IMR-90 (cell line): ENCODE results near the gene CST5. TPM values are rescaled to one million over a fixed set of nuclear protein-coding genes. Genes with fewer than 3 reads are reported as not detected.

Source experiments
- ATAC-seq: fragments of 200-7000 bp; cut with Tn5 transposase; 2 replicates; pipeline ENCODE4 v1.9.1; 2020; ENCODE audit warnings: low read depth, mild to moderate bottlenecking, moderate library complexity
- BruUV-seq: library from RNA; stranded (reverse); fragments of 400-500 nt; replicated peaks from 2 replicates; lab custom pipeline; 2021; lab: Mats Ljungman, UMichigan
- CTCF ChIA-PET: fragments of 300-600 bp; formaldehyde crosslinking; extraction: SDS; loops from one replicate; lab custom pipeline; 2021; ENCODE audit warnings: antibody characterized with exemption; lab: Yijun Ruan, JAX
- POLR2A ChIA-PET: fragments of 300-600 bp; sonication (Branson Sonifier 250); formaldehyde crosslinking; loops from one replicate; lab custom pipeline; 2022; ENCODE audit warnings: antibody characterized with exemption; ENCODE audit not compliant: unreplicated experiment; lab: Charles Lee
- DNase-seq: peaks from one replicate; pipeline ENCODE4 v3.0.0; 2013
- H2AFZ ChIP-seq: replicated peaks from 2 replicates; pipeline ENCODE3; 2013; ENCODE audit warnings: low read length, mild to moderate bottlenecking; ENCODE audit not compliant: poor library complexity
- H2AK5ac ChIP-seq: 2 replicates; pipeline ENCODE4 v1.6.1; 2013; ENCODE audit warnings: low read depth, low read length, inconsistent platforms
- H2AK9ac ChIP-seq: replicated peaks from 2 replicates; pipeline ENCODE3; 2013; ENCODE audit warnings: mild to moderate bottlenecking, low read depth, low read length, moderate library complexity; ENCODE audit not compliant: poor library complexity
- H2BK120ac ChIP-seq: 2 replicates; pipeline ENCODE4 v1.6.1; 2013; ENCODE audit warnings: low read depth, low read length, inconsistent platforms
- H2BK15ac ChIP-seq: 3 replicates; pipeline ENCODE4 v1.6.1; 2013; ENCODE audit warnings: low read depth, low read length, inconsistent platforms
- H2BK20ac ChIP-seq: 2 replicates; pipeline ENCODE4 v1.6.1; 2013; ENCODE audit warnings: low read depth, mild to moderate bottlenecking, inconsistent platforms, low read length, moderate library complexity
- H2BK5ac ChIP-seq: 2 replicates; pipeline ENCODE4 v1.6.1; 2013; ENCODE audit warnings: mild to moderate bottlenecking, low read depth, low read length, inconsistent platforms; ENCODE audit not compliant: poor library complexity, severe bottlenecking
- H3K14ac ChIP-seq: replicated peaks from 2 replicates; pipeline ENCODE4 v1.6.1; 2013; ENCODE audit warnings: low read depth, low read length, inconsistent platforms
- H3K18ac ChIP-seq: 2 replicates; pipeline ENCODE4 v1.6.1; 2013; ENCODE audit warnings: low read depth, low read length, control low read depth
- H3K23ac ChIP-seq: 2 replicates; pipeline ENCODE4 v1.6.1; 2013; ENCODE audit warnings: low read depth, low read length, inconsistent platforms
- H3K27ac ChIP-seq: 2 replicates; pipeline ENCODE4 v1.5.1; 2013; ENCODE audit warnings: mild to moderate bottlenecking, control low read depth, low read length; ENCODE audit not compliant: insufficient read depth
- H3K27me3 ChIP-seq: 2 replicates; pipeline ENCODE4 v1.6.1; 2013; ENCODE audit warnings: low read length; ENCODE audit not compliant: control insufficient read depth, insufficient read depth
- H3K36me3 ChIP-seq: 2 replicates; pipeline ENCODE4 v1.6.1; 2013; ENCODE audit warnings: low read length, mixed read lengths; ENCODE audit not compliant: control insufficient read depth, insufficient read depth
- H3K4ac ChIP-seq: 2 replicates; pipeline ENCODE4 v1.6.1; 2013; ENCODE audit warnings: low read depth, low read length, inconsistent platforms
- H3K4me1 ChIP-seq: 2 replicates; pipeline ENCODE4 v1.6.1; 2013; ENCODE audit warnings: low read length, mixed read lengths; ENCODE audit not compliant: control insufficient read depth, insufficient read depth
- H3K4me2 ChIP-seq: 2 replicates; pipeline ENCODE4 v1.6.1; 2013; ENCODE audit warnings: low read depth, mild to moderate bottlenecking, control low read depth, low read length, moderate library complexity
- H3K4me3 ChIP-seq: 2 replicates; pipeline ENCODE4 v1.5.1; 2013; ENCODE audit warnings: low read depth, mild to moderate bottlenecking, control low read depth, low read length, moderate library complexity; ENCODE audit not compliant: insufficient read depth
- H3K56ac ChIP-seq: 2 replicates; pipeline ENCODE4 v1.6.1; 2013; ENCODE audit warnings: low read length, inconsistent platforms; ENCODE audit not compliant: insufficient read depth; ENCODE audit errors: extremely low read depth
- H3K79me1 ChIP-seq, 2 experiments: 2 replicates each; pipeline ENCODE4 v1.6.1; 2013; ENCODE audit warnings: low read length in 2 of 2, inconsistent platforms in 1 of 2, low read depth in 1 of 2
- H3K9ac ChIP-seq: 2 replicates; pipeline ENCODE4 v1.6.1; 2013; ENCODE audit warnings: low read depth, low read length, control low read depth
- H3K9me1 ChIP-seq: 2 replicates; pipeline ENCODE4 v1.6.1; 2013; ENCODE audit warnings: low read length, inconsistent platforms; ENCODE audit not compliant: insufficient read depth
- H3K9me3 ChIP-seq: 2 replicates; pipeline ENCODE4 v1.6.1; 2013; ENCODE audit warnings: low read length; ENCODE audit not compliant: control insufficient read depth, insufficient read depth
- H4K20me1 ChIP-seq: 2 replicates; pipeline ENCODE4 v1.6.1; 2013; ENCODE audit warnings: low read length, inconsistent platforms; ENCODE audit not compliant: insufficient read depth
- H4K5ac ChIP-seq: 2 replicates; pipeline ENCODE4 v1.6.1; 2013; ENCODE audit warnings: mild to moderate bottlenecking, low read depth, low read length, control low read depth
- H4K8ac ChIP-seq, 2 experiments: 2 replicates each; pipeline ENCODE4 v1.6.1; 2013; ENCODE audit warnings: low read depth in 2 of 2, low read length in 2 of 2, control low read depth in 1 of 2, inconsistent platforms in 1 of 2
- H4K91ac ChIP-seq: 2 replicates; pipeline ENCODE4 v1.6.1; 2013; ENCODE audit warnings: low read depth, low read length, inconsistent platforms; ENCODE audit not compliant: insufficient read depth
- BHLHE40 ChIP-seq: fragments of 150-350 bp; IDR thresholded peaks from 2 replicates; pipeline ENCODE4 v1.6.1; 2016; ENCODE audit warnings: mild to moderate bottlenecking, low read depth, low read length
- CEBPB ChIP-seq: IDR thresholded peaks from 2 replicates; pipeline ENCODE4 v1.6.1; 2012; ENCODE audit warnings: low read depth, low read length, improper control_type of control experiment
- CHD1 ChIP-seq: IDR thresholded peaks from 2 replicates; pipeline ENCODE4 v1.6.1; 2012; ENCODE audit warnings: low read depth, low read length, improper control_type of control experiment
- CTCF ChIP-seq: conservative IDR thresholded peaks from 2 replicates; pipeline ENCODE4 v1.5.1; 2012; ENCODE audit warnings: mild to moderate bottlenecking, low read depth, low read length, improper control_type of control experiment
- ELK1 ChIP-seq: fragments of 150-350 bp; IDR thresholded peaks from 2 replicates; pipeline ENCODE4 v1.6.1; 2016; ENCODE audit warnings: low read depth, mild to moderate bottlenecking, low read length, moderate library complexity, borderline replicate concordance
- FOS ChIP-seq: fragments of 150-350 bp; IDR thresholded peaks from 2 replicates; pipeline ENCODE4 v1.6.1; 2016; ENCODE audit warnings: low read depth, low read length
- MAFK ChIP-seq: IDR thresholded peaks from 2 replicates; pipeline ENCODE4 v1.6.1; 2012; ENCODE audit warnings: low read depth, low read length, improper control_type of control experiment
- MAZ ChIP-seq: IDR thresholded peaks from 2 replicates; pipeline ENCODE4 v1.6.1; 2012; ENCODE audit warnings: low read depth, mild to moderate bottlenecking, low read length, improper control_type of control experiment, moderate library complexity, borderline replicate concordance
- MXI1 ChIP-seq: IDR thresholded peaks from 2 replicates; pipeline ENCODE4 v1.6.1; 2012; ENCODE audit warnings: low read depth, mild to moderate bottlenecking, low read length, moderate library complexity, borderline replicate concordance
- NFE2L2 ChIP-seq: fragments of 150-350 bp; IDR thresholded peaks from 2 replicates; pipeline ENCODE4 v1.6.1; 2016; ENCODE audit warnings: low read depth, mild to moderate bottlenecking, low read length
- POLR2A ChIP-seq: IDR thresholded peaks from 2 replicates; pipeline ENCODE4 v1.6.1; 2012; ENCODE audit warnings: mild to moderate bottlenecking, low read depth, low read length
- RAD21 ChIP-seq: IDR thresholded peaks from 2 replicates; pipeline ENCODE4 v1.6.1; 2012; ENCODE audit warnings: low read length, improper control_type of control experiment
- RCOR1 ChIP-seq: IDR thresholded peaks from 2 replicates; pipeline ENCODE4 v1.6.1; 2012; ENCODE audit warnings: mild to moderate bottlenecking, low read length, improper control_type of control experiment; ENCODE audit not compliant: insufficient replicate concordance
- RFX5 ChIP-seq: IDR thresholded peaks from 2 replicates; pipeline ENCODE4 v1.8.0; 2012; ENCODE audit warnings: low read depth, mild to moderate bottlenecking, low read length, moderate library complexity
- SMC3 ChIP-seq: fragments of 150-350 bp; IDR thresholded peaks from 2 replicates; pipeline ENCODE4 v1.6.1; 2016; ENCODE audit warnings: low read depth, mild to moderate bottlenecking, antibody characterized with exemption, low read length, moderate library complexity
- USF2 ChIP-seq: fragments of 150-350 bp; IDR thresholded peaks from 2 replicates; pipeline ENCODE4 v1.6.1; 2017; ENCODE audit warnings: mild to moderate bottlenecking, antibody characterized with exemption, low read length, low read depth
- WGBS, 2 experiments: methylation state at CpG; one replicate each; pipeline versions ENCODE4 v1.1.5 to v1.1.7; 2013; ENCODE audit warnings: missing lambda C conversion rate in 2 of 2; ENCODE audit not compliant: insufficient read length in 1 of 2; ENCODE audit errors: extremely low coverage in 2 of 2; 5-methylcytosine and 5-hydroxymethylcytosine counted together
- dilution Hi-C: fragments of 300-500 bp; cut with HindIII; formaldehyde crosslinking; loops from one replicate; pipeline ENCODE4 v1.14.3; 2018; ENCODE audit warnings: low sequenced_read_pairs; ENCODE audit not compliant: unreplicated experiment
- in situ Hi-C: fragments of 300-500 bp; cut with MboI; formaldehyde crosslinking; loops from 3 replicates; pipeline ENCODE4 v1.14.3; 2019; ENCODE audit warnings: low sequenced_read_pairs, inconsistent platforms, mixed read lengths
- intact Hi-C: fragments of 100-400 bp; cut with micrococcal nuclease; formaldehyde crosslinking; loops from 2 replicates; pipeline ENCODE4 v1.10.0; 2022
- polyA plus RNA-seq, 3 experiments: library from polyadenylated mRNA; depleted of rRNA; stranded (reverse); fragments of >200 nt; gene quantifications; 2 replicates each; pipeline ENCODE4 v1.2.3, GENCODE V29; 2012; ENCODE audit warnings: low replicate concordance in 1 of 3
- total RNA-seq: library from RNA; depleted of rRNA; stranded (reverse); fragments of >200 nt; gene quantifications from 2 replicates; pipeline ENCODE4 v1.2.3, GENCODE V29; 2012

CST5 gene
- total and polyA plus RNA-seq, 2 of the 4 experiments (the other 2 are of a cell fraction): not detected

- H4K20me1 ChIP-seq: no peaks in the 10 kb centered on the region
- dilution Hi-C loops: no loop called here
Measured at GRCh38 chr20:23877524-23877923, 2.0 kb downstream of the CST5 start.

More at GRCh38 chr20:23877524-23877923, 2.0 kb downstream of the CST5 start:
- H3K18ac ChIP-seq: no peak overlapping the region
- no peaks in the 10 kb centered on the region for H3K4me1 ChIP-seq
- intact Hi-C loops (no loop called here), in situ Hi-C loops (no loop called here)
- H2BK5ac ChIP-seq: no peak overlapping the region
- H3K27me3 ChIP-seq: no peaks in the 10 kb centered on the region
- H4K8ac ChIP-seq: no peak overlapping the region
- H3K9ac ChIP-seq: no peak overlapping the region
- H4K91ac ChIP-seq: no peak overlapping the region
- H3K27ac ChIP-seq: no peak overlapping the region
- H3K9me1 ChIP-seq: no peaks in the 10 kb centered on the region
- no peak for TF ChIP-seq RCOR1
- no peak for TF ChIP-seq MAZ
- no peak for TF ChIP-seq RAD21
- no peak for TF ChIP-seq USF2
- no peak for TF ChIP-seq CEBPB
- TF ChIP-seq BHLHE40: no peak
- no peak for TF ChIP-seq CHD1
- no peak for TF ChIP-seq CTCF
- no peak for TF ChIP-seq MAFK
- no peak for TF ChIP-seq FOS
- TF ChIP-seq RFX5: no peak
- no peak for TF ChIP-seq SMC3
- no peak for TF ChIP-seq MXI1
- TF ChIP-seq NFE2L2: no peak
- no peak for TF ChIP-seq POLR2A
- TF ChIP-seq ELK1: no peak
- no peak overlapping the region for H3K14ac ChIP-seq
- H3K9me3 ChIP-seq: no peaks in the 10 kb centered on the region
- WGBS, 2 experiments: 73% methylated on average over 3 of the region's 6 CpGs; no CpG with 5 or more reads in 1 of the 2 experiments
- no peak overlapping the region for H3K4ac ChIP-seq
- H2BK15ac ChIP-seq: no peak overlapping the region
- H2AFZ ChIP-seq: peak overlapping the region; percentile 53
- H4K5ac ChIP-seq: no peak overlapping the region
- H3K79me1 ChIP-seq: no peaks in the 10 kb centered on the region
- no peaks in the 10 kb centered on the region for H3K36me3 ChIP-seq
- CTCF ChIA-PET: no interaction called here
- POLR2A ChIA-PET: no interaction called here
- H3K23ac ChIP-seq: no peak overlapping the region
- H2AK5ac ChIP-seq: no peak overlapping the region
- H3K56ac ChIP-seq: no peak overlapping the region
- BruUV-seq: no TSS peak
- H3K4me3 ChIP-seq: no peak overlapping the region
- no peak overlapping the region for H2BK120ac ChIP-seq
- no peak overlapping the region for H3K4me2 ChIP-seq
- DNase-seq (no peak), ATAC-seq (no peak)
- H2BK20ac ChIP-seq: no peak overlapping the region
- no peak overlapping the region for H2AK9ac ChIP-seq
